Tibial artery (tissue), 4 donors: Measurements from ENCODE around the gene MBNL2.

Source experiments
- DNase-seq, 2 donors: peaks; one replicate each; pipeline ENCODE4 v3.0.0-alpha.2; 2019
- H3K27ac ChIP-seq, 2 donors: fragments of 200-600 bp; sonication (generic) in 1 of 2; 1 replicate in 1 of 2; 2 replicates in 1 of 2; pipeline ENCODE4 v1.5.1; 2018 to 2019; ENCODE audit warnings: mild to moderate bottlenecking in 1 of 2
- H3K27me3 ChIP-seq, 2 donors: fragments of 200-600 bp; sonication (generic) in 1 of 2; one replicate each; pipeline versions ENCODE4 v1.5.1 to v1.6.0; 2016 to 2019
- H3K36me3 ChIP-seq, 3 donors: fragments of 200-600 bp; sonication (generic) in 2 of 3; one replicate each; pipeline ENCODE4 v1.5.1; 2016 to 2019; ENCODE audit warnings: mild to moderate bottlenecking in 2 of 3
- H3K4me1 ChIP-seq, 4 donors: fragments of 200-600 bp; sonication (generic) in 2 of 4; 1 replicate in 3 of 4; 2 replicates in 1 of 4; pipeline ENCODE4 v1.5.1; 2016 to 2019
- H3K4me3 ChIP-seq, 2 donors: fragments of 200-600 bp; sonication (generic) in 1 of 2; 1 replicate in 1 of 2; 2 replicates in 1 of 2; pipeline ENCODE4 v1.5.1; 2018 to 2019; ENCODE audit warnings: mild to moderate bottlenecking in 2 of 2
- H3K9me3 ChIP-seq, 3 donors: fragments of 200-600 bp; sonication (generic) in 1 of 3; one replicate each; pipeline ENCODE4 v1.5.1; 2016 to 2019
- intact Hi-C: fragments of 100-400 bp; cut with DNase I; formaldehyde crosslinking; loops from one replicate; pipeline ENCODE4 v1.15.0; 2023; ENCODE audit warnings: low total_unique reads
- TF ChIP-seq, protein P1 (sequence below), 2 experiments: fragments of 200-600 bp in 1 of 2; fragments of 450-650 bp in 1 of 2; IDR thresholded peaks; one replicate each; pipeline ENCODE4 v1.5.1; 2017 to 2019; ENCODE audit warnings: antibody characterized with exemption in 2 of 2, mild to moderate bottlenecking in 1 of 2, moderate library complexity in 1 of 2

The MBNL2 gene

DNA sequence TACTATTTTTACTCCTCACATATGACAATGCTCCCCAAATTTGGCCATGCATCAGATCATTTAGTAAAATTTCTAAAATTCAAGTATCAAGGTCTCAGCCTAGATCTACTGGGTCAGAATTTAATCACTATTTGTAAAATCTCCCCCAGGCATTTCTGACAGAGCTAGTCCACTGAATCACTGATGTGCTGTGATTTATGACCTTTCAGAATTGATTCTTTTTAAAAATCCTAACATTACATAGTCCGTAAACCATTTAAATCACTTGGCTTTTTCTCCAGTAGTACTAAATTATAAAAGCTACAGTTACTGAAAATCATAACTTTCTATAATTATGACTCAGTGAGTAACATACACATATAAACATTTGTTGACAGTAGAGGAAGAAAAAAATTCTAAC, 119.0 kb downstream of the MBNL2 start:
- no peaks in the 10 kb centered on the region for H3K9me3 ChIP-seq
- intact Hi-C loops, result no loop called here
- peaks cover 0 to 51% (median 24%) of the 10 kb centered on the region in 4 donors for H3K4me1 ChIP-seq
- H3K36me3 ChIP-seq, result peaks cover 0 to 25% (median 8%) of the 10 kb centered on the region in 3 donors
- H3K27me3 ChIP-seq, result no peaks in the 10 kb centered on the region
- TF ChIP-seq, protein P1, sequence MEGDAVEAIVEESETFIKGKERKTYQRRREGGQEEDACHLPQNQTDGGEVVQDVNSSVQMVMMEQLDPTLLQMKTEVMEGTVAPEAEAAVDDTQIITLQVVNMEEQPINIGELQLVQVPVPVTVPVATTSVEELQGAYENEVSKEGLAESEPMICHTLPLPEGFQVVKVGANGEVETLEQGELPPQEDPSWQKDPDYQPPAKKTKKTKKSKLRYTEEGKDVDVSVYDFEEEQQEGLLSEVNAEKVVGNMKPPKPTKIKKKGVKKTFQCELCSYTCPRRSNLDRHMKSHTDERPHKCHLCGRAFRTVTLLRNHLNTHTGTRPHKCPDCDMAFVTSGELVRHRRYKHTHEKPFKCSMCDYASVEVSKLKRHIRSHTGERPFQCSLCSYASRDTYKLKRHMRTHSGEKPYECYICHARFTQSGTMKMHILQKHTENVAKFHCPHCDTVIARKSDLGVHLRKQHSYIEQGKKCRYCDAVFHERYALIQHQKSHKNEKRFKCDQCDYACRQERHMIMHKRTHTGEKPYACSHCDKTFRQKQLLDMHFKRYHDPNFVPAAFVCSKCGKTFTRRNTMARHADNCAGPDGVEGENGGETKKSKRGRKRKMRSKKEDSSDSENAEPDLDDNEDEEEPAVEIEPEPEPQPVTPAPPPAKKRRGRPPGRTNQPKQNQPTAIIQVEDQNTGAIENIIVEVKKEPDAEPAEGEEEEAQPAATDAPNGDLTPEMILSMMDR (IDR thresholded peaks at IDR 0.05), result no peak
- DNase-seq, result no peak
- no peak overlapping the region for H3K4me3 ChIP-seq
- peak overlapping the region; percentile 9 to 73 for H3K27ac ChIP-seq

DNA sequence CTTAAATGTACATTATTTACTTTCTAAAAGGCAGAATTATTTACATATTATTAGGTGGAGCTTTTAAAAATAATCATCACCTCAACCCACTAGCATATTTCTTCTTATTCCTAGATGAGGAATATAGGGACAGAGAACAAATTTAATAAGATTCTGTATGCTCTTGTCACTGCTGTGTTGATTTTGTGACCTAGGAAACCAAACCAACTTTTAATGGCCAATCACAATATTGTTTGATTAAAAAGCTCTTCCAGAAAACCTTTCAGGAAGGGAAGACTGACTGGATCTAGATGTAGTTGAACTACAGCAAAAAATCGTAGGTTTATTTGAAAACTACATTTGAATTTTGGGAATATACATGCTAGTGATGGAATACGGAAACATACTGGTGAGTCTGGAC, 120.0 kb downstream of the MBNL2 start:
- intact Hi-C loops, result no loop called here
- Histone ChIP-seq H3K27ac (peak overlapping the region; percentile 4 to 6), H3K9me3 (no peaks in the 10 kb centered on the region), H3K4me1 (peaks cover 0 to 42% (median 23%) of the 10 kb centered on the region in 4 donors), H3K36me3 (peaks cover 7 to 26% (median 15%) of the 10 kb centered on the region in 3 donors), H3K27me3 (no peaks in the 10 kb centered on the region), H3K4me3 (no peak overlapping the region)
- TF ChIP-seq, protein P1 (IDR thresholded peaks at IDR 0.05), result no peak
- DNase-seq, result no peak

GRCh38 chr13:97342936-97343335, 120.8 kb downstream of the MBNL2 start:
- DNase-seq, result no peak
- Histone ChIP-seq H3K9me3 (no peaks in the 10 kb centered on the region), H3K4me3 (no peak overlapping the region), H3K27ac (no peak overlapping the region), H3K4me1 (peaks cover 0 to 42% (median 23%) of the 10 kb centered on the region in 4 donors), H3K36me3 (peaks cover 15 to 31% (median 20%) of the 10 kb centered on the region in 3 donors), H3K27me3 (no peaks in the 10 kb centered on the region)
- intact Hi-C loops, result no loop called here
- TF ChIP-seq, protein P1 (IDR thresholded peaks at IDR 0.05), result no peak

GRCh38 chr13:97344265-97345175, 122.4 kb downstream of the MBNL2 start:
- H3K27ac ChIP-seq, result no peak overlapping the region
- DNase-seq, result peak in 1 of 2 donors; percentile 63
- TF ChIP-seq, protein P1 (IDR thresholded peaks at IDR 0.05), result peak; percentile 56 to 73
- H3K36me3 ChIP-seq, result peaks cover 29 to 40% (median 34%) of the 10 kb centered on the region in 3 donors
- intact Hi-C loops, result loop anchor here (5.0 kb wide), 2 partner anchors 122 to 232 kb away; partner anchors contain the start of gene MBNL2
- no peaks in the 10 kb centered on the region for H3K9me3 ChIP-seq
- H3K4me1 ChIP-seq, result peaks cover 0 to 29% (median 19%) of the 10 kb centered on the region in 4 donors
- H3K4me3 ChIP-seq, result no peak overlapping the region
- H3K27me3 ChIP-seq, result no peaks in the 10 kb centered on the region

- Histone ChIP-seq H3K27ac (no peak overlapping the region), H3K4me3 (no peak overlapping the region), H3K36me3 (peaks cover 45 to 56% (median 50%) of the 10 kb centered on the region in 3 donors), H3K27me3 (no peaks in the 10 kb centered on the region), H3K9me3 (no peaks in the 10 kb centered on the region), H3K4me1 (peaks cover 0 to 13% (median 8%) of the 10 kb centered on the region in 4 donors)
- no peak for DNase-seq
- TF ChIP-seq, protein P1 (IDR thresholded peaks at IDR 0.05), result no peak
- intact Hi-C loops, result loop anchor here (5.0 kb wide), 2 partner anchors 124 to 234 kb away; partner anchors contain the start of gene MBNL2
These were observed 124.0 kb downstream of the MBNL2 start for GRCh38 chr13:97346097-97346496.
